ENCODE measurements around the gene SLC35G3. TPM values are rescaled to one million over a fixed set of nuclear protein-coding genes. Genes with fewer than 3 reads are reported as not detected.
"Not testable (repeated sequence)": the region's sequence is repeated elsewhere in the genome, so short reads cannot be mapped to it uniquely, and the experiment has no call there.

SLC35G3 gene
- polyA plus RNA-seq, 1 of the 3 experiments (the other 2 are of a cell fraction), result not detected

- H3K9me3 ChIP-seq; H3K9me2 ChIP-seq; H3K4me2 ChIP-seq; H2AFZ ChIP-seq (ENCODE audit: low read depth); H3K27me3 ChIP-seq (ENCODE audit: insufficient read depth); H3K4me3 ChIP-seq (ENCODE audit: low read depth in 2 of 2, low read length in 1 of 2); H3K9ac ChIP-seq; H3K36me3 ChIP-seq (replicated peaks in 1 of 2; ENCODE audit: control insufficient read depth in 1 of 2, insufficient read depth in 2 of 2, low read length in 1 of 2); H3K27ac ChIP-seq (ENCODE audit: low read depth in 2 of 2, low read length in 1 of 2); DNase-seq; H3K4me1 ChIP-seq (ENCODE audit: control insufficient read depth in 1 of 2, insufficient read depth in 2 of 2, low read depth in 1 of 2, low read length in 1 of 2); H3F3A ChIP-seq (replicated peaks; ENCODE audit: insufficient read depth); H4K20me1 ChIP-seq (ENCODE audit: insufficient read depth); POLR2A ChIA-PET; H3K79me2 ChIP-seq (ENCODE audit: insufficient read depth): not testable (repeated sequence)
- 59% methylated on average over 14 of the region's 31 CpGs for WGBS (ENCODE audit: low lambda C conversion rate)
- CTCF ChIA-PET, result interaction anchor here (0.6 kb wide), 1 partner anchor 163 kb away, joined by 3 read pairs; no protein-coding TSS in a partner anchor
Measured at GRCh38 chr17:35195062-35195461, 869 bp upstream of the SLC35G3 start.

- H2AFZ ChIP-seq (ENCODE audit: low read depth), result no peak overlapping the region
- no peak overlapping the region for H3K9ac ChIP-seq
- ChIA-PET CTCF (no interaction called here), POLR2A (no interaction called here)
- H3K9me2 ChIP-seq, result no peaks in the 10 kb centered on the region
- TF ChIP-seq REST (IDR thresholded peaks at IDR 0.05; ENCODE audit: low read depth, low read length) (no peak), CHD2 (IDR thresholded peaks at IDR 0.05; ENCODE audit: low read length, partially characterized antibody) (no peak), MEF2A (IDR thresholded peaks at IDR 0.05; ENCODE audit: borderline replicate concordance, low read depth) (no peak), POLR2AphosphoS5 (IDR thresholded peaks at IDR 0.05; ENCODE audit: low read depth, low read length) (no peak), RAD21 (IDR thresholded peaks at IDR 0.05; ENCODE audit: low read length) (no peak), TEAD4 (IDR thresholded peaks at IDR 0.05; ENCODE audit: borderline replicate concordance, insufficient read depth) (no peak), CTCF (IDR thresholded peaks at IDR 0.05) (no peak)
- H3F3A ChIP-seq (replicated peaks; ENCODE audit: insufficient read depth), result no peaks in the 10 kb centered on the region
- H3K36me3 ChIP-seq (replicated peaks in 1 of 2; ENCODE audit: control insufficient read depth in 1 of 2, insufficient read depth in 2 of 2, low read length in 1 of 2), result no peaks in the 10 kb centered on the region
- H3K27ac ChIP-seq (ENCODE audit: low read depth in 2 of 2, low read length in 1 of 2), result no peak overlapping the region
- no peaks in the 10 kb centered on the region for H3K79me2 ChIP-seq (ENCODE audit: insufficient read depth)
- no peak for DNase-seq
- no peak overlapping the region for H3K4me2 ChIP-seq
- H3K9me3 ChIP-seq, result no peaks in the 10 kb centered on the region
- H3K4me1 ChIP-seq (ENCODE audit: control insufficient read depth in 1 of 2, insufficient read depth in 2 of 2, low read depth in 1 of 2, low read length in 1 of 2), result no peaks in the 10 kb centered on the region
- no peak overlapping the region for H3K4me3 ChIP-seq (ENCODE audit: low read depth in 2 of 2, low read length in 1 of 2)
- no peaks in the 10 kb centered on the region for H3K27me3 ChIP-seq (ENCODE audit: insufficient read depth)
- H4K20me1 ChIP-seq (ENCODE audit: insufficient read depth), result no peaks in the 10 kb centered on the region
- WGBS (ENCODE audit: low lambda C conversion rate), result 16% methylated on average over 8 of the region's 8 CpGs
Measured at GRCh38 chr17:35192708-35193107, 1.5 kb downstream of the SLC35G3 start.
